OCI-LY3 (cell line): ENCODE data around the gene PCED1B.

ENCODE experiments used
- H2AFZ ChIP-seq: fragments of 200-600, 300-600 bp; shearing (Covaris generic); 2 replicates; pipeline ENCODE4 v1.6.0; 2014; ENCODE audit warnings: antibody characterized with exemption, low read depth, low read length
- H3K27ac ChIP-seq: fragments of 200-600, 300-600 bp; sonication (generic); 2 replicates; pipeline ENCODE4 v1.5.1; 2014; ENCODE audit warnings: mild to moderate bottlenecking, low read length, moderate library complexity, mixed read lengths
- H3K27me3 ChIP-seq: fragments of 200-600, 300-600 bp; sonication (generic); 2 replicates; pipeline ENCODE4 v1.6.1; 2014; ENCODE audit warnings: low read depth, low read length, mixed read lengths
- H3K36me3 ChIP-seq: fragments of 200-600, 300-600 bp; sonication (generic); replicated peaks from 2 replicates; pipeline ENCODE3; 2014; ENCODE audit warnings: low read depth, low read length, mixed read lengths
- H3K4me1 ChIP-seq: fragments of 300-600, 200-600 bp; sonication (generic); 2 replicates; pipeline ENCODE4 v1.6.1; 2014; ENCODE audit warnings: low read length, mixed read lengths
- H3K4me2 ChIP-seq: fragments of 200-600, 300-600 bp; sonication (generic); 2 replicates; pipeline ENCODE4 v1.6.1; 2014; ENCODE audit warnings: low read length, mixed read lengths
- H3K4me3 ChIP-seq: fragments of 300-600, 200-600 bp; sonication (generic); 2 replicates; pipeline ENCODE4 v1.5.1; 2014; ENCODE audit warnings: antibody characterized with exemption, mild to moderate bottlenecking, low read length, moderate library complexity
- H3K79me2 ChIP-seq: fragments of 300-600, 200-600 bp; shearing (Covaris generic); 2 replicates; pipeline ENCODE4 v1.6.1; 2014; ENCODE audit warnings: mild to moderate bottlenecking, low read length, mixed read lengths
- H3K9ac ChIP-seq: fragments of 300-600, 200-600 bp; shearing (Covaris generic); 2 replicates; pipeline ENCODE4 v1.6.0; 2014; ENCODE audit warnings: mild to moderate bottlenecking, low read length, moderate library complexity
- H3K9me3 ChIP-seq: fragments of 200-600, 300-600 bp; shearing (Covaris generic); 2 replicates; pipeline ENCODE4 v1.6.1; 2014; ENCODE audit warnings: low read length, mixed read lengths; ENCODE audit not compliant: insufficient read depth
- H4K20me1 ChIP-seq: fragments of 200-600, 300-600 bp; sonication (generic); 2 replicates; pipeline ENCODE4 v1.6.1; 2016; ENCODE audit warnings: low read length, mixed read lengths; ENCODE audit not compliant: insufficient read depth
- CTCF ChIP-seq: fragments of 200-600, 300-600 bp; sonication (generic); IDR thresholded peaks from 2 replicates; pipeline ENCODE4 v1.5.1; 2014; ENCODE audit warnings: antibody characterized with exemption, low read length, low read depth
- EZH2phosphoT487 ChIP-seq: fragments of 200-600 bp; shearing (Covaris generic); IDR thresholded peaks from 2 replicates; pipeline ENCODE4 v1.6.1; 2018; ENCODE audit warnings: antibody characterized with exemption, mixed run types, low read depth

Gene PCED1B

GRCh38 chr12:47236109-47236714 lies 156.8 kb downstream of the PCED1B start:
- H3K4me3 ChIP-seq: no peak overlapping the region
- no peaks in the 10 kb centered on the region for H3K9me3 ChIP-seq
- H4K20me1 ChIP-seq: no peaks in the 10 kb centered on the region
- no peaks in the 10 kb centered on the region for H3K27me3 ChIP-seq
- no peak for TF ChIP-seq EZH2phosphoT487
- no peak for TF ChIP-seq CTCF
- no peak overlapping the region for H2AFZ ChIP-seq
- H3K4me1 ChIP-seq: no peaks in the 10 kb centered on the region
- no peak overlapping the region for H3K27ac ChIP-seq
- no peak overlapping the region for H3K9ac ChIP-seq
- H3K79me2 ChIP-seq: no peaks in the 10 kb centered on the region
- H3K36me3 ChIP-seq: peaks cover 20% of the 10 kb centered on the region
- H3K4me2 ChIP-seq: no peak overlapping the region

GRCh38 chr12:47237751-47238211 lies 158.4 kb downstream of the PCED1B start:
- TF ChIP-seq CTCF (no peak), EZH2phosphoT487 (no peak)
- no peak overlapping the region for H3K9ac ChIP-seq

GRCh38 chr12:47238669-47239114 lies 159.3 kb downstream of the PCED1B start:
- peaks cover 20% of the 10 kb centered on the region for H3K36me3 ChIP-seq
- H3K79me2 ChIP-seq: no peaks in the 10 kb centered on the region
- no peak overlapping the region for H3K9ac ChIP-seq
- no peaks in the 10 kb centered on the region for H3K27me3 ChIP-seq
- no peak overlapping the region for H3K4me2 ChIP-seq
- H3K9me3 ChIP-seq: no peaks in the 10 kb centered on the region
- no peak overlapping the region for H3K4me3 ChIP-seq
- no peak overlapping the region for H3K27ac ChIP-seq
- no peak overlapping the region for H2AFZ ChIP-seq
- H3K4me1 ChIP-seq: no peaks in the 10 kb centered on the region
- no peaks in the 10 kb centered on the region for H4K20me1 ChIP-seq
- no peak for TF ChIP-seq CTCF
- no peak for TF ChIP-seq EZH2phosphoT487

More at GRCh38 chr12:47237751-47238211, 158.4 kb downstream of the PCED1B start:
- H3K9me3 ChIP-seq: no peaks in the 10 kb centered on the region
- H3K4me2 ChIP-seq: no peak overlapping the region
- H3K4me1 ChIP-seq: no peaks in the 10 kb centered on the region
- H3K79me2 ChIP-seq: no peaks in the 10 kb centered on the region
- H2AFZ ChIP-seq: no peak overlapping the region
- no peak overlapping the region for H3K4me3 ChIP-seq
- no peak overlapping the region for H3K27ac ChIP-seq
- H4K20me1 ChIP-seq: no peaks in the 10 kb centered on the region
- H3K36me3 ChIP-seq: peaks cover 20% of the 10 kb centered on the region
- no peaks in the 10 kb centered on the region for H3K27me3 ChIP-seq

- Histone ChIP-seq H3K9ac (no peak overlapping the region), H3K27ac (no peak overlapping the region), H4K20me1 (no peaks in the 10 kb centered on the region), H3K27me3 (no peaks in the 10 kb centered on the region), H3K4me2 (no peak overlapping the region), H2AFZ (no peak overlapping the region), H3K36me3 (no peaks in the 10 kb centered on the region), H3K4me3 (no peak overlapping the region), H3K9me3 (no peaks in the 10 kb centered on the region), H3K4me1 (no peaks in the 10 kb centered on the region), H3K79me2 (no peaks in the 10 kb centered on the region)
- no peak for TF ChIP-seq CTCF
- TF ChIP-seq EZH2phosphoT487: no peak
These were observed 163.0 kb downstream of the PCED1B start for GRCh38 chr12:47242426-47242825.
